Iris pigment epithelial cell (primary cell): Measurements from ENCODE around the gene TP73.

Experiments used
- DNase-seq: peaks from one replicate; pipeline ENCODE4 v3.0.0-alpha.2; 2011; ENCODE audit warnings: low read depth

TP73 gene

GRCh38 chr1:3653286-3653618 lies 936 bp downstream of the TP73 start:
- DNase-seq = no peak

- DNase-seq = no peak
These were observed 2.4 kb downstream of the TP73 start for GRCh38 chr1:3654549-3655281.

- no peak for DNase-seq
These were observed 4.3 kb downstream of the TP73 start for GRCh38 chr1:3656450-3657095.

GRCh38 chr1:3657096-3657475 lies 4.8 kb downstream of the TP73 start:
- no peak for DNase-seq

DNA sequence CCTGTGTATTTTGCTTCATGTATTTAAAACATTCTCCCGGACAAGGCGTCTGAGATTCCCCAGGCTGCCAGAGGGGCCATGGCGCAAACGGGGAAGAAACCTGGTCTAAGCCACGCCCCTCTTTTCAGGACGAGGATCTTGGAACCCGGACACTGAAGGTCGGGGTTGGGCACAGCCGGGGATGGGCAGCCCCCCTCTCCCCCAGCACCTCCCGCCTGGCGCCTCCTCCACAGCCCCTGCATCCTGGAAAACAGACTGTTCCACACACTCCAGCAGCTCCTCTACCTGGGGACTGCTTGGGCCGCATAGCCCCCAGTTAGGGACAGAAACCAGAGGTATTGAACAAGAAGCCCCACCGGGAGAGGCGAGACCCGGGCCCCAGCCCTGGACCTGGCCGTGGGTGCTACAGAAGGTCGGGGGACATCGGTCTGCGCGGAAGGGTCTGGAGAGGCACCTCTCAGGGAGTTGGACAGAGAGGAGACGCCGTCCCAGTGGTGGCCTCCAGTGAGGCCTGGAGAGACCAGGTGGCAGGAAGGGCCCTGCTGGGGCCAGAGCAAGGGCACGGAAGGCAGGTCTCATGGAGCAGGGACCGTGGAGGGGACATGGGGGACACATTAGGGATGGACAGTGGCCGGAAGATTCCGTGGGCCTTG lies 5.4 kb downstream of the TP73 start:
- DNase-seq = no peak

DNA sequence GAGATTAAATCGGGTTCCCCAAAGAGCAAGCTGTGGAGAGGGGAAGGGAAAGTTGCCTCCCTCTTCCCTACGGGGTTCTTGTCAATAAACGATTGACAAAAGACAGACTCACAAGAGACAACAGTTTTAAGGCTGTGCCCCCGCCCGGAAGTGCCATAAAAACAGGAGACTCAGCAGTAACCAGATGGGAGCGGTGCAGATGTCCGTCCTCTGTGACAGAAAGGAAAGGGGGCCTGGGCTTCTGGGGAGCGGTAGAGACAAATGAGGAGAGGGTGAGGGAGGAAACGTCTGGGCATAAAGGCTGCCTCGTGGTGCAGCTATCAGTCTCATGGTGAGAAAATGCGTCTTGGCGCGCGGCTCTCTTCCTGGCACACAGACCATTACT lies 5.9 kb downstream of the TP73 start:
- no peak for DNase-seq

GRCh38 chr1:3659093-3659492 lies 6.8 kb downstream of the TP73 start:
- no peak for DNase-seq

DNA sequence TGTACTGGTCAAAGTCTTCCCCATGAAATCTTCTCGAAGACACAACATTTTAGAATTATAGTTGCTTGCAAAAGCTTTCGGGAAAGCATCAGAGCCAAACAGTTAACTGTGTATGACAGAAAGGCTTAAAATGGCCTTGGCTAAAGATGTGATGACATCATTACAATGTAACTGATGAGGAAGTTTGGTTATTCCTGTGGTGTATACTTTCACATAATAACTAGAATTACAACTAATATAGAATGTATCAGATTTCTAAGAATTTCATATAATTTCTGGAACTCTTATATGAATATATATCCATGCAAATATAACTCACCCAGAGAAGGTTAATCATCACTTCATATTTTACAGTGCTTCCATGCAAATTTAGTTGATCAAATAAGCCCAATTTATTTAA lies 8.4 kb downstream of the TP73 start:
- no peak for DNase-seq

DNA sequence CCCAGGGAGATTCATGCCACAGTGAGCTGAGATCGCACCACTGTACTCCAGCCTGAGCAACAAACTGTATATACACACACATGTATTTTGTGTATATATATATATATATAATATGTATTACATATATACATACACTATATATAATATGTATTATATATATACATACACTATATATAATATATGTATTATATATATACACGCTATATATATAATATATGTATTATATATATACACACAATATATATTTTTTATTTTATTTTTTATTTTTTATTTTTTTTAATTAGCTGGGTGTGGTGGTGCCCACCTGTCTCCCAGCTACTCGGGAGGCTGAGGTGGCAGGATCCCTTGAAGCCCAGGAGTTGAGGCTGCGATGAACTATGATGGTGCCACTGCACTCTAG lies 9.3 kb downstream of the TP73 start:
- DNase-seq = no peak

- DNase-seq = no peak
These were observed 9.9 kb downstream of the TP73 start for GRCh38 chr1:3662080-3662671.

DNA sequence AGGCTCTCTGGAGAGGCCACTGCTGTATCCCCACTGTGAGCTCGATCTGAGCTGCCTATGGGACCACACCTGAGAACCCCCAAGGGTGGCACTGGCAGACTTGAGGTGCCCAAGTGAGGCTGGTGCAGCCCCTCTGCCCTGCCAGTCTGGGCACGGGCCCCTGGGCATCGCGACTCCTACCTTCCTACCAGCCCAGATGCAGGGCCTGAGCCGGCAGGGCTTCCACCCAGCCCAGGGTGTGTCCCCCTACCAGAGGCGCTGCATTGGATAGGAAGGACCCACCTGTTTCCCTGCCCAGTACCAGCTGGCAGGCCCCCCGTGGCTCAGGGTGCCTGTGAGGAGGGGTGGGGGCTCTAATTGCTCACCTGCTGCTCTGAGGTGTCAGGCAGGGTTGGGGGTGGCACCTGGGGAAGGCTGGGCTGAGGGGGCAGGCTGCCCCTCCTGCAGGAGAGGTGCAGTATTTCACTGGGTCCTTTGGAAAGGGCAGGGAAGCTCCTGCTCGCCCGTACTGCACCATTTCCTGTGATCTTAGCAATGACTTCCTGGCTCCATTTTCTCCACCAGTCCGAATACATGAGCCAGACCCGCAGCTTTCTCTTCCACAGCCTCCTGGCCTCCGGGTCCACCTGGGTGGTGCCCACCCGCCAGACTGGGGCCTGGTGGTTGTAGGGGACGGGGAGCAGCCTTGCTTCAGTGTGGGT lies 11.8 kb downstream of the TP73 start:
- no peak for DNase-seq

- no peak for DNase-seq
These were observed 12.5 kb downstream of the TP73 start for GRCh38 chr1:3664700-3665375.

DNA sequence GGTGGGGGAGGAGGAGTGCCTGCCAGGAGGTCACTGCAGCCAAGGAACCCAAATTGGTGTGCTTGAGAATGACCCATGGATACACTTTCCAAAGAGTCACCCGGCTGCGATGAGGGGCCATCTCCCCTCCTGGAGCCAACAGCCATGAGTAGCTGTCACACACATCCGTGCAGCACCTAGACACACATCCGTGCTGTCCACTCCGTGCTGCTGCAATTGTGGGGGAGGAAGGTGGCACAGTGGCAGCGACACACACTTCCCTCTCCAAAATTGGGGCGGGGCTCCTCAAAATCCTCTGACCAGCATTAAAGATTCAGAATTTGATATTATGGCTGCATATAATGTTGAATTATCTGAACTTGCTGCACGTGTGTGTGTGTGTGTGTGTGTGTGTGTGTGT lies 15.8 kb downstream of the TP73 start:
- no peak for DNase-seq

GRCh38 chr1:3668585-3669300 lies 16.4 kb downstream of the TP73 start:
- no peak for DNase-seq

DNA sequence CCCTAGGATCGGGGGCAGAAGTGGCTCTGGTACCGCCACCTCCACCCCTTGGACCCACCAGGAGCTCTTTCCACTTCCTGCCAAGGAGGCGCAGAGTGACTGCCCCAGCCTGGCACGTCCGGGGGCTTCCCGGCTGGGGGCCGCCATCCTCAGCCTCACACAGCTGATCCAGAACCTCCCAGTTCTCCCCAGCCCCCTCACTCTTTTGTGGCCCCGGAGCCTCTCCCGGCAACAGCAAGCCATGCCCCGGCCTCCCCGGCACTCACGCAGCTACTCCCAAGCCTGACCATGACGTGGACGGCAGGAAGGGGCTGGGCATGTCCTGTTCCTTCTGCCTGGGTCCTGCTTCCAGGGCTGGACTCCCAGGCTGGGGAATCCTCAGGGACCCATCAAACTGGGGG lies 17.1 kb downstream of the TP73 start:
- DNase-seq = no peak

- no peak for DNase-seq
These were observed 17.7 kb downstream of the TP73 start for GRCh38 chr1:3669971-3670431.

DNA sequence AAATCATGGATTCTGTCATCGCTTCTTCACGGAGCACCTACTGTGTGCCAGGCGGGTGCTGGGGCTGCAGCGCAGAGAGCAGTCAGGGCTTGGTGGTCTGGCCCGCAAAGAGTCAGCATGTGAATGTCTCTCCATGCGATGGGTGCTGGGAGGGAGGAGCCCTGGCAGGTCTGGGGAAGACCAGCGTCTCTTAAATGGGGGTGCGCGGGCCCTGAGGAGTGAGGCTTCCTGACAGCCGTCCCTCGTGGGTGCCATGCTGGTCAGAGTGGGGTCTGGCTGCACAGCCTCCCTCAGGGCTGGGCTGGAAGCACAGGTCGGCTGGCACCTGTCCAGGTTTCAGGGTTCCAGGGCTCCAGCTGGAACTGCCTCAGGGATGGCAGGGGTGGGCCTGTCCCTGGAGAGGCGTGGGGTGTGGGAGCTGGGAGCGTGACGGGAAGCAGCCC lies 18.5 kb downstream of the TP73 start:
- no peak for DNase-seq

- no peak for DNase-seq
These were observed 19.3 kb downstream of the TP73 start for GRCh38 chr1:3671371-3672180.

DNA sequence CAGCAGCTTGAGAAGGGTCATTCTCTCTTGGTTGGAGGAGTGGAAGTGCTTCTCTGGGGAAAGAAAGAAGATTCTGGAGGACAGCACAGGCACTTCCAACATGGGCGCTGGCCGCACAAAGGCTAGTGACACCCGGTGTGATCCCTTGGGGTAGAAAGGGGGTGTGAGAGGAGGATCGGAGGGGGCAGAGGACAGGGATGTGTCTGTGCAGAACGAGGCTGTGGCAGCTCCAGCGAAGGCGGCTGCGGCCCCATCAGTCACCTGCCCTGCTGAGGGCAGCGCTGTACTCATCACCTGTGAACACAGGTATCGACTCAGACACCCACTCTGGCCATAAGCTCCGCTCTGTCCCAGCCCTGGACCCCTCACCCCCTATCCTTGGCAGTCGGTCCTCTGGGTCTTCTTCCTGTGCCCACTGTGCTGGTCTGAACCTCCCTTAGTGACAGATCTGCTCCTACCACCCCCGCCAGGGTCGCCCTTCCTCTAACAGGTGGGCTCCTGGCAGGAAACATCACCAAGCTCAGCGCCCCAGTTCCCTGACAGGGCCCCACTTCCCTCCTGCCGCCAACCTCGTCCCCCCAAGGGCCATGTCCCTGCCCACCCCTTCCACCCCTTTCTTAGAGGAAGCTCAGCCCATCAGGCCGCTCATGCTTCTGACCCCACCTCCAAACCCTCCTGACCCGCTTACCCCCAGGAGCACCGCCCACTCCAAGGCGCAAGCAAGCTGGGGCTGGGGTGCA lies 20.1 kb downstream of the TP73 start:
- no peak for DNase-seq

- no peak for DNase-seq
These were observed 20.6 kb downstream of the TP73 start for GRCh38 chr1:3672971-3673361.
